ENCODE data around the gene CEND1.

Gene CEND1

GRCh38 chr11:766936-767210 is 23.0 kb downstream of the CEND1 start:
- Histone ChIP-seq H3K9ac (ENCODE audit: low read depth, low read length) (no peak overlapping the region), H3K4me1 (ENCODE audit: control insufficient read depth, insufficient read depth, low read length) (peaks cover 9% of the 10 kb centered on the region), H3K4me3 (ENCODE audit: low read depth, low read length) (no peak overlapping the region), H3K9me3 (ENCODE audit: control insufficient read depth, insufficient read depth, low read length) (no peaks in the 10 kb centered on the region), H3K27me3 (ENCODE audit: control insufficient read depth, insufficient read depth, low read length) (no peaks in the 10 kb centered on the region), H3K36me3 (ENCODE audit: control insufficient read depth, insufficient read depth, low read length) (peaks cover 66% of the 10 kb centered on the region)

- H3K27me3 ChIP-seq (ENCODE audit: control insufficient read depth, insufficient read depth, low read length): no peaks in the 10 kb centered on the region
- H3K4me3 ChIP-seq (ENCODE audit: low read depth, low read length): no peak overlapping the region
- H3K9ac ChIP-seq (ENCODE audit: low read depth, low read length): no peak overlapping the region
- H3K9me3 ChIP-seq (ENCODE audit: control insufficient read depth, insufficient read depth, low read length): no peaks in the 10 kb centered on the region
- H3K36me3 ChIP-seq (ENCODE audit: control insufficient read depth, insufficient read depth, low read length): peaks cover 65% of the 10 kb centered on the region
- H3K4me1 ChIP-seq (ENCODE audit: control insufficient read depth, insufficient read depth, low read length): peaks cover 9% of the 10 kb centered on the region
Observed at GRCh38 chr11:766106-766935, 23.6 kb downstream of the CEND1 start.

GRCh38 chr11:765802-766091 is 24.1 kb downstream of the CEND1 start:
- Histone ChIP-seq H3K36me3 (ENCODE audit: control insufficient read depth, insufficient read depth, low read length) (peaks cover 65% of the 10 kb centered on the region), H3K9ac (ENCODE audit: low read depth, low read length) (no peak overlapping the region), H3K27me3 (ENCODE audit: control insufficient read depth, insufficient read depth, low read length) (no peaks in the 10 kb centered on the region), H3K4me1 (ENCODE audit: control insufficient read depth, insufficient read depth, low read length) (peaks cover 9% of the 10 kb centered on the region), H3K9me3 (ENCODE audit: control insufficient read depth, insufficient read depth, low read length) (no peaks in the 10 kb centered on the region), H3K4me3 (ENCODE audit: low read depth, low read length) (no peak overlapping the region)

- Histone ChIP-seq H3K9me3 (ENCODE audit: control insufficient read depth, insufficient read depth, low read length) (no peaks in the 10 kb centered on the region), H3K27me3 (ENCODE audit: control insufficient read depth, insufficient read depth, low read length) (no peaks in the 10 kb centered on the region), H3K9ac (ENCODE audit: low read depth, low read length) (no peak overlapping the region), H3K36me3 (ENCODE audit: control insufficient read depth, insufficient read depth, low read length) (peaks cover 63% of the 10 kb centered on the region), H3K4me1 (ENCODE audit: control insufficient read depth, insufficient read depth, low read length) (peaks cover 9% of the 10 kb centered on the region), H3K4me3 (ENCODE audit: low read depth, low read length) (no peak overlapping the region)
Observed at GRCh38 chr11:765025-765801, 24.7 kb downstream of the CEND1 start.

- Histone ChIP-seq H3K9me3 (ENCODE audit: control insufficient read depth, insufficient read depth, low read length) (no peaks in the 10 kb centered on the region), H3K9ac (ENCODE audit: low read depth, low read length) (no peak overlapping the region), H3K36me3 (ENCODE audit: control insufficient read depth, insufficient read depth, low read length) (peaks cover 65% of the 10 kb centered on the region), H3K27me3 (ENCODE audit: control insufficient read depth, insufficient read depth, low read length) (no peaks in the 10 kb centered on the region), H3K4me1 (ENCODE audit: control insufficient read depth, insufficient read depth, low read length) (peaks cover 9% of the 10 kb centered on the region), H3K4me3 (ENCODE audit: low read depth, low read length) (no peak overlapping the region)
Observed at GRCh38 chr11:764322-765024, 25.4 kb downstream of the CEND1 start.

GRCh38 chr11:763549-764321 is 26.2 kb downstream of the CEND1 start:
- Histone ChIP-seq H3K9ac (ENCODE audit: low read depth, low read length) (no peak overlapping the region), H3K27me3 (ENCODE audit: control insufficient read depth, insufficient read depth, low read length) (no peaks in the 10 kb centered on the region), H3K9me3 (ENCODE audit: control insufficient read depth, insufficient read depth, low read length) (no peaks in the 10 kb centered on the region), H3K36me3 (ENCODE audit: control insufficient read depth, insufficient read depth, low read length) (peaks cover 68% of the 10 kb centered on the region), H3K4me1 (ENCODE audit: control insufficient read depth, insufficient read depth, low read length) (peaks cover 9% of the 10 kb centered on the region), H3K4me3 (ENCODE audit: low read depth, low read length) (no peak overlapping the region)

- H3K36me3 ChIP-seq (ENCODE audit: control insufficient read depth, insufficient read depth, low read length): peaks cover 70% of the 10 kb centered on the region
- H3K27me3 ChIP-seq (ENCODE audit: control insufficient read depth, insufficient read depth, low read length): no peaks in the 10 kb centered on the region
- no peak overlapping the region for H3K4me3 ChIP-seq (ENCODE audit: low read depth, low read length)
- H3K9ac ChIP-seq (ENCODE audit: low read depth, low read length): no peak overlapping the region
- no peaks in the 10 kb centered on the region for H3K9me3 ChIP-seq (ENCODE audit: control insufficient read depth, insufficient read depth, low read length)
- peaks cover 9% of the 10 kb centered on the region for H3K4me1 ChIP-seq (ENCODE audit: control insufficient read depth, insufficient read depth, low read length)
Observed at GRCh38 chr11:763073-763463, 26.8 kb downstream of the CEND1 start.

- H3K36me3 ChIP-seq (ENCODE audit: control insufficient read depth, insufficient read depth, low read length): peaks cover 72% of the 10 kb centered on the region
- peaks cover 9% of the 10 kb centered on the region for H3K4me1 ChIP-seq (ENCODE audit: control insufficient read depth, insufficient read depth, low read length)
- H3K27me3 ChIP-seq (ENCODE audit: control insufficient read depth, insufficient read depth, low read length): no peaks in the 10 kb centered on the region
- H3K9ac ChIP-seq (ENCODE audit: low read depth, low read length): peak overlapping the region; percentile 12
- no peaks in the 10 kb centered on the region for H3K9me3 ChIP-seq (ENCODE audit: control insufficient read depth, insufficient read depth, low read length)
- no peak overlapping the region for H3K4me3 ChIP-seq (ENCODE audit: low read depth, low read length)
Observed at GRCh38 chr11:762421-763072, 27.3 kb downstream of the CEND1 start.

- H3K36me3 ChIP-seq (ENCODE audit: control insufficient read depth, insufficient read depth, low read length): peaks cover 74% of the 10 kb centered on the region
Observed at GRCh38 chr11:761526-762108, 28.3 kb downstream of the CEND1 start.

GRCh38 chr11:760236-760635 is 29.7 kb downstream of the CEND1 start:
- H3K4me1 ChIP-seq (ENCODE audit: control insufficient read depth, insufficient read depth, low read length): peaks cover 9% of the 10 kb centered on the region
- no peaks in the 10 kb centered on the region for H3K27me3 ChIP-seq (ENCODE audit: control insufficient read depth, insufficient read depth, low read length)
- H3K9ac ChIP-seq (ENCODE audit: low read depth, low read length): no peak overlapping the region
- no peaks in the 10 kb centered on the region for H3K9me3 ChIP-seq (ENCODE audit: control insufficient read depth, insufficient read depth, low read length)
- no peak overlapping the region for H3K4me3 ChIP-seq (ENCODE audit: low read depth, low read length)
- peaks cover 76% of the 10 kb centered on the region for H3K36me3 ChIP-seq (ENCODE audit: control insufficient read depth, insufficient read depth, low read length)

More at GRCh38 chr11:761526-762108, 28.3 kb downstream of the CEND1 start:
- Histone ChIP-seq H3K4me3 (ENCODE audit: low read depth, low read length) (no peak overlapping the region), H3K9me3 (ENCODE audit: control insufficient read depth, insufficient read depth, low read length) (no peaks in the 10 kb centered on the region), H3K4me1 (ENCODE audit: control insufficient read depth, insufficient read depth, low read length) (peaks cover 9% of the 10 kb centered on the region), H3K27me3 (ENCODE audit: control insufficient read depth, insufficient read depth, low read length) (no peaks in the 10 kb centered on the region), H3K9ac (ENCODE audit: low read depth, low read length) (no peak overlapping the region)

GRCh38 chr11:749731-750130 is 40.2 kb downstream of the CEND1 start:
- H3K4me3 ChIP-seq (ENCODE audit: low read depth, low read length): no peak overlapping the region
- H3K27me3 ChIP-seq (ENCODE audit: control insufficient read depth, insufficient read depth, low read length): no peaks in the 10 kb centered on the region
- peaks cover 6% of the 10 kb centered on the region for H3K4me1 ChIP-seq (ENCODE audit: control insufficient read depth, insufficient read depth, low read length)
- H3K36me3 ChIP-seq (ENCODE audit: control insufficient read depth, insufficient read depth, low read length): peaks cover 8% of the 10 kb centered on the region
- H3K9me3 ChIP-seq (ENCODE audit: control insufficient read depth, insufficient read depth, low read length): no peaks in the 10 kb centered on the region
- no peak overlapping the region for H3K9ac ChIP-seq (ENCODE audit: low read depth, low read length)
